HepG2 (cell line): ENCODE data around the gene TMEM235. TPM values are rescaled to one million over a fixed set of nuclear protein-coding genes. Genes with fewer than 3 reads are reported as not detected.

Experiments
- ATF6 ChIP-seq: sonication (generic); formaldehyde crosslinking; conservative IDR thresholded peaks from 2 replicates; pipeline ENCODE4 v1.4.0; 2020; ENCODE audit warnings: missing genetic modification reagents
- CREB1 ChIP-seq, 2 experiments: fragments of 450-650 bp in 1 of 2; IDR thresholded peaks; 2 replicates each; pipeline ENCODE4 v1.6.1; 2016 to 2017; ENCODE audit warnings: control low read depth in 1 of 2, mild to moderate bottlenecking in 1 of 2, missing compliant biosample characterization in 1 of 2, missing genetic modification characterization in 1 of 2
- FOXK2 ChIP-seq: fragments of 450-650 bp; IDR thresholded peaks from 2 replicates; pipeline ENCODE4 v1.6.1; 2016
- FOXP4 ChIP-seq: sonication (generic); formaldehyde crosslinking; IDR thresholded peaks from 2 replicates; pipeline ENCODE4 v1.4.0; 2020; ENCODE audit warnings: missing genetic modification reagents
- HMGXB4 ChIP-seq, 2 experiments: sonication (generic) in 1 of 2; formaldehyde crosslinking in 1 of 2; IDR thresholded peaks; 2 replicates each; pipeline versions ENCODE4 v1.4.0 to v1.6.1; 2018 to 2020; ENCODE audit warnings: missing genetic modification reagents in 2 of 2, borderline replicate concordance in 1 of 2, low read depth in 1 of 2, mild to moderate bottlenecking in 1 of 2, missing biosample characterization in 1 of 2
- ISL2 ChIP-seq: sonication (generic); formaldehyde crosslinking; IDR thresholded peaks from 2 replicates; pipeline ENCODE4 v1.5.0; 2020; ENCODE audit warnings: missing genetic modification reagents
- MLLT10 ChIP-seq: sonication (generic); formaldehyde crosslinking; IDR thresholded peaks from 2 replicates; pipeline ENCODE4 v1.4.0; 2020; ENCODE audit warnings: missing genetic modification reagents
- RAD21 ChIP-seq: fragments of 450-650 bp; formaldehyde crosslinking; IDR thresholded peaks from 2 replicates; pipeline ENCODE4 v1.5.0; 2020; ENCODE audit warnings: mild to moderate bottlenecking
- RBM22 ChIP-seq: fragments of 200-400 bp; formaldehyde crosslinking; optimal IDR thresholded peaks from 2 replicates; pipeline ENCODE3; 2017; ENCODE audit warnings: mild to moderate bottlenecking, low read length, moderate library complexity
- USF2 ChIP-seq, 2 experiments: sonication (generic) in 1 of 2; formaldehyde crosslinking in 1 of 2; IDR thresholded peaks; 2 replicates each; pipeline versions ENCODE4 v1.5.1 to v1.6.1; 2011 to 2020; ENCODE audit warnings: borderline replicate concordance in 1 of 2, low read depth in 1 of 2, low read length in 1 of 2, mild to moderate bottlenecking in 1 of 2, missing genetic modification reagents in 1 of 2, moderate library complexity in 1 of 2
- ZBTB38 ChIP-seq: sonication (generic); formaldehyde crosslinking; IDR thresholded peaks from 2 replicates; pipeline ENCODE4 v1.5.1; 2020; ENCODE audit warnings: mild to moderate bottlenecking, missing genetic modification reagents
- ZNF232 ChIP-seq: sonication (generic); formaldehyde crosslinking; IDR thresholded peaks from 2 replicates; pipeline ENCODE4 v1.4.0; 2020; ENCODE audit warnings: missing genetic modification reagents, borderline replicate concordance
- ZNF280D ChIP-seq: sonication (generic); formaldehyde crosslinking; IDR thresholded peaks from 2 replicates; pipeline ENCODE4 v1.5.1; 2020; ENCODE audit warnings: mild to moderate bottlenecking, missing genetic modification reagents
- ZNF383 ChIP-seq: sonication (generic); formaldehyde crosslinking; IDR thresholded peaks from 2 replicates; pipeline ENCODE4 v1.4.0; 2020; ENCODE audit warnings: missing genetic modification reagents, mild to moderate bottlenecking, borderline replicate concordance
- ZNF431 ChIP-seq: sonication (generic); formaldehyde crosslinking; IDR thresholded peaks from 2 replicates; pipeline ENCODE4 v1.9.0; 2022; ENCODE audit warnings: missing genetic modification reagents, low read depth, mild to moderate bottlenecking, borderline replicate concordance
- ZNF543 ChIP-seq: sonication (generic); formaldehyde crosslinking; IDR thresholded peaks from 2 replicates; pipeline ENCODE4 v1.4.0; 2020; ENCODE audit warnings: mild to moderate bottlenecking, missing genetic modification reagents
- polyA plus RNA-seq, 8 experiments: library from polyadenylated mRNA; depleted of rRNA in 3 of 8; stranded (reverse) in 7 of 8; unstranded in 1 of 8; fragments of >200 nt; fragmentation: Illumina TruSeq in 4 of 8; extraction: Trizol in 4 of 8; gene quantifications; 2 replicates each; pipeline versions ENCODE4 v1.2.1 to v1.2.3, GENCODE V29; 2011 to 2016; ENCODE audit warnings: low read depth in 4 of 8, missing spikeins in 1 of 8, mixed read lengths in 1 of 8; ENCODE audit not compliant: insufficient read depth in 1 of 8
- total RNA-seq, 5 experiments: library from RNA; depleted of rRNA; stranded (reverse); fragments of >200 nt; fragmentation: Illumina TruSeq; extraction: Trizol; gene quantifications; 2 replicates each; pipeline ENCODE4 v1.2.3, GENCODE V29; 2016; ENCODE audit warnings: low read depth in 1 of 5

Gene TMEM235
- total and polyA plus RNA-seq, 2 of the 13 experiments (the other 11 are each of a cell fraction or from before 2014, with no cell fraction given): not detected

GRCh38 chr17:78241277-78242023 is 10.0 kb downstream of the TMEM235 start (continued):
- TF ChIP-seq USF2 (IDR thresholded peaks at IDR 0.05; ENCODE audit: low read depth, low read length) (no peak; the same call in 1 of the 2 replicates), USF2 (CRISPR knock-in tag; IDR thresholded peaks at IDR 0.05; ENCODE audit: borderline replicate concordance) (no peak), ISL2 (CRISPR knock-in tag) (0 out of 2 replicates have a peak, but pooled peaks have one; percentile 12), FOXK2 (peak; percentile 43; the same call in 1 of the 2 replicates), ZNF431 (no peak; the same call in 1 of the 2 replicates), ZBTB38 (CRISPR knock-in tag) (peak; percentile 23; the same call in 1 of the 2 replicates), MLLT10 (no peak), ZNF280D (CRISPR knock-in tag) (no peak), CREB1 (IDR thresholded peaks at IDR 0.05) (peak; percentile 81), CREB1 (CRISPR knock-in tag; IDR thresholded peaks at IDR 0.05) (peak; percentile 68; the same call in 1 of the 2 replicates), FOXP4 (CRISPR knock-in tag) (no peak), ZNF232 (CRISPR knock-in tag) (no peak), RBM22 (no peak), RAD21 (CRISPR knock-in tag) (no peak), ATF6 (CRISPR knock-in tag) (no peak), HMGXB4 (CRISPR knock-in tag; IDR thresholded peaks at IDR 0.05; ENCODE audit: borderline replicate concordance in 1 of 2, low read depth in 1 of 2) (peak; percentile 20 to 50; a peak in 3 of 4 replicates), ZNF383 (CRISPR knock-in tag) (no peak), ZNF543 (CRISPR knock-in tag) (no peak)
